Measurements from ENCODE around the gene LSM10.

DNA sequence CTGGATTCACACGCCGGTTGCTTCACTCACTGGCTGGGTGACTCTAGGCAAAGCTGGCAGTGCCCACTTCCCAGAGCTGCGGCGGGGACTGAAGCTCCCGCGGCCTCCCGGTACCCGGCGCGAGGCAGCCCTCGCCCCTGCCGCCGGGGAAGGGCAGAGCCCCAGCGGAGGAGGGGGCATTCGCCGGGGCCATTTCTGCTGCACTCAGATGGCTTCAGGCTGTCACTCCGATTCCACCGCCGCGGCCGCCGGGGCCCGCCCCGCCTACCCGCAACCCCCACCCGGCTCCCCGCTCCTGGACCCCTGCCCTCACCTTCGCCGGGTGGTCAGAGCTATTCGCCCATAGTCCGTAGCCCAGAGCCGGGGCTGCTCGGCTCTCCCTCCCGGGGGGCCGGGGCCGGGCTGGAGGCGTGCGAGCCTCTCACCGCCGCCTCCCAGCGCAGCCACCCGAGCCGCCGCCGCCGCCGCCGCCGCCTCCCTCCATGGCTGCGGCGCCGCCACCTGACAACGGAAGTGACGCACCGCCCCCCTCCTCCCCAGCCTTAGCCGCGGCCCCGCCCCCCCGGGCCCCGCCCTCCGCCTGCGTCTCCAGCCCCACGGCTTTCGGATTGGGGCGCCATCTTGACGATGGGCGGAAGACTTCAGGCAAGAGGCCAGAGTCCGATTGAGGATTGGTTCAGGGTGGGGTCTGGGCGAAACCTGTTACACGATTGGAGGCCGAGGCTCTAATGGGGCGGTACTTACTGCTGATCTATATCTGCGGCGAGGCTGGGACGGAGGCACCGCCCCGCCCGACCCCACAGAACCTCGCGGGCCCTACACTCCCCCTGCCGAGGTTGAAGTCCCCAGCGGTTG lies 12.1 kb downstream of the LSM10 start, which contains the start of gene STK40:
- TF ChIP-seq EP300 (IDR thresholded peaks at IDR 0.05) = no peak
- TF ChIP-seq, protein P1, sequence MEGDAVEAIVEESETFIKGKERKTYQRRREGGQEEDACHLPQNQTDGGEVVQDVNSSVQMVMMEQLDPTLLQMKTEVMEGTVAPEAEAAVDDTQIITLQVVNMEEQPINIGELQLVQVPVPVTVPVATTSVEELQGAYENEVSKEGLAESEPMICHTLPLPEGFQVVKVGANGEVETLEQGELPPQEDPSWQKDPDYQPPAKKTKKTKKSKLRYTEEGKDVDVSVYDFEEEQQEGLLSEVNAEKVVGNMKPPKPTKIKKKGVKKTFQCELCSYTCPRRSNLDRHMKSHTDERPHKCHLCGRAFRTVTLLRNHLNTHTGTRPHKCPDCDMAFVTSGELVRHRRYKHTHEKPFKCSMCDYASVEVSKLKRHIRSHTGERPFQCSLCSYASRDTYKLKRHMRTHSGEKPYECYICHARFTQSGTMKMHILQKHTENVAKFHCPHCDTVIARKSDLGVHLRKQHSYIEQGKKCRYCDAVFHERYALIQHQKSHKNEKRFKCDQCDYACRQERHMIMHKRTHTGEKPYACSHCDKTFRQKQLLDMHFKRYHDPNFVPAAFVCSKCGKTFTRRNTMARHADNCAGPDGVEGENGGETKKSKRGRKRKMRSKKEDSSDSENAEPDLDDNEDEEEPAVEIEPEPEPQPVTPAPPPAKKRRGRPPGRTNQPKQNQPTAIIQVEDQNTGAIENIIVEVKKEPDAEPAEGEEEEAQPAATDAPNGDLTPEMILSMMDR (IDR thresholded peaks at IDR 0.05) = no peak
- peak in 1 of 2 donors; percentile 49 for TF ChIP-seq POLR2A (IDR thresholded peaks at IDR 0.05)
- TF ChIP-seq POLR2AphosphoS5 (IDR thresholded peaks at IDR 0.05) = no peak

Measured in suprapubic skin (tissue), 4 donors.